ENCODE measurements around the gene SORBS1. TPM values are rescaled to one million over a fixed set of nuclear protein-coding genes. Genes with fewer than 3 reads are reported as not detected.

The SORBS1 gene
- total and polyA plus RNA-seq, 9 of the 15 experiments (the other 6 are each of a cell fraction or from before 2014, with no cell fraction given): 2.0 to 13.3 (median 6.5) TPM

GRCh38 chr10:95326396-95326795 lies 234.8 kb downstream of the SORBS1 start (continued):
- TF ChIP-seq NONO (IDR thresholded peaks at IDR 0.05; ENCODE audit: low read depth in 2 of 2, low read length in 1 of 2) (no peak), ZNF592 (IDR thresholded peaks at IDR 0.05) (no peak), PHF20 (IDR thresholded peaks at IDR 0.05; ENCODE audit: partially characterized antibody) (no peak), MXI1 (IDR thresholded peaks at IDR 0.05; ENCODE audit: low read depth, low read length) (no peak), ZNF449 (CRISPR knock-in tag; IDR thresholded peaks at IDR 0.05) (no peak), ZNF707 (CRISPR knock-in tag; conservative IDR thresholded peaks at IDR 0.05) (no peak), SIRT6 (IDR thresholded peaks at IDR 0.05; ENCODE audit: low read depth, low read length) (no peak), SAFB (IDR thresholded peaks at IDR 0.05; ENCODE audit: borderline replicate concordance, low read depth, low read length) (no peak), CEBPB (tag; IDR thresholded peaks at IDR 0.05) (no peak)
